ENCODE data around the gene HEBP1. TPM values are rescaled to one million over a fixed set of nuclear protein-coding genes. Genes with fewer than 3 reads are reported as not detected.

HEBP1 gene
- total RNA-seq, 6 experiments from 2014 or later, result 45.8 to 100 (median 68.9) TPM

GRCh38 chr12:12974211-12974610, 25.9 kb downstream of the HEBP1 start:
- WGBS (ENCODE audit: insufficient coverage, low coverage, low lambda C conversion rate, missing lambda C conversion rate), result 84% methylated on average over 2 of the region's 4 CpGs
- H3K4me3 ChIP-seq, result no peak overlapping the region
- no peaks in the 10 kb centered on the region for H3K27me3 ChIP-seq
- intact Hi-C loops (cut with DNase I), result loop anchor here in 1 of 2 donors (10.0 kb wide), 1 partner anchor 59 kb away; no protein-coding TSS in a partner anchor
- no peak for DNase-seq
- TF ChIP-seq CTCF (IDR thresholded peaks at IDR 0.05) (no peak), POLR2A (IDR thresholded peaks at IDR 0.05) (no peak)
- no peak overlapping the region for H3K27ac ChIP-seq
- no peak for ATAC-seq
- no peaks in the 10 kb centered on the region for H3K9me3 ChIP-seq
- H3K4me1 ChIP-seq, result no peaks in the 10 kb centered on the region
- H3K36me3 ChIP-seq, result peaks cover 0 to 77% (median 29%) of the 10 kb centered on the region in 4 donors

GRCh38 chr12:12973019-12973418, 27.0 kb downstream of the HEBP1 start:
- WGBS (ENCODE audit: insufficient coverage, low coverage, low lambda C conversion rate, missing lambda C conversion rate), result 100% methylated on average over 2 of the region's 2 CpGs
- DNase-seq (no peak), ATAC-seq (no peak)
- Histone ChIP-seq H3K4me1 (no peaks in the 10 kb centered on the region), H3K4me3 (no peak overlapping the region), H3K36me3 (peaks cover 0 to 67% (median 29%) of the 10 kb centered on the region in 4 donors), H3K27ac (no peak overlapping the region), H3K27me3 (no peaks in the 10 kb centered on the region), H3K9me3 (no peaks in the 10 kb centered on the region)
- TF ChIP-seq CTCF (IDR thresholded peaks at IDR 0.05) (no peak), POLR2A (IDR thresholded peaks at IDR 0.05) (no peak)
- intact Hi-C loops (cut with DNase I), result loop anchor here in 1 of 2 donors (10.0 kb wide), 1 partner anchor 58 kb away; no protein-coding TSS in a partner anchor

GRCh38 chr12:12965836-12966235, 34.2 kb downstream of the HEBP1 start:
- H3K4me3 ChIP-seq, result no peak overlapping the region
- no peak overlapping the region for H3K27ac ChIP-seq
- WGBS (ENCODE audit: insufficient coverage, low coverage, low lambda C conversion rate, missing lambda C conversion rate), result 84% methylated on average over 4 of the region's 4 CpGs
- no peak for TF ChIP-seq CTCF (IDR thresholded peaks at IDR 0.05)
- TF ChIP-seq POLR2A (IDR thresholded peaks at IDR 0.05), result no peak
- ATAC-seq, result no peak
- H3K36me3 ChIP-seq, result peaks cover 0 to 21% (median 0%) of the 10 kb centered on the region in 4 donors
- H3K27me3 ChIP-seq, result no peaks in the 10 kb centered on the region
- no peaks in the 10 kb centered on the region for H3K9me3 ChIP-seq
- no peak for DNase-seq
- intact Hi-C loops (cut with DNase I), result no loop called here
- H3K4me1 ChIP-seq, result no peaks in the 10 kb centered on the region

GRCh38 chr12:12964255-12964654, 35.8 kb downstream of the HEBP1 start:
- H3K4me1 ChIP-seq, result no peaks in the 10 kb centered on the region
- peaks cover 0 to 12% (median 0%) of the 10 kb centered on the region in 4 donors for H3K36me3 ChIP-seq
- no peak for TF ChIP-seq CTCF (IDR thresholded peaks at IDR 0.05)
- TF ChIP-seq POLR2A (IDR thresholded peaks at IDR 0.05), result no peak
- no peaks in the 10 kb centered on the region for H3K9me3 ChIP-seq
- no peak overlapping the region for H3K4me3 ChIP-seq
- H3K27ac ChIP-seq, result no peak overlapping the region
- DNase-seq, result no peak
- ATAC-seq, result no peak
- H3K27me3 ChIP-seq, result no peaks in the 10 kb centered on the region
- intact Hi-C loops (cut with DNase I), result no loop called here
- WGBS (ENCODE audit: insufficient coverage, low coverage, low lambda C conversion rate, missing lambda C conversion rate), result 64% methylated on average over 4 of the region's 4 CpGs
